Measurements from ENCODE around the gene HMOX1. TPM values are rescaled to one million over a fixed set of nuclear protein-coding genes. Genes with fewer than 3 reads are reported as not detected.

The HMOX1 gene
- total and polyA plus RNA-seq, 2 of the 13 experiments (the other 11 are each of a cell fraction or from before 2014, with no cell fraction given) = 53.6 to 67.4 TPM

DNA sequence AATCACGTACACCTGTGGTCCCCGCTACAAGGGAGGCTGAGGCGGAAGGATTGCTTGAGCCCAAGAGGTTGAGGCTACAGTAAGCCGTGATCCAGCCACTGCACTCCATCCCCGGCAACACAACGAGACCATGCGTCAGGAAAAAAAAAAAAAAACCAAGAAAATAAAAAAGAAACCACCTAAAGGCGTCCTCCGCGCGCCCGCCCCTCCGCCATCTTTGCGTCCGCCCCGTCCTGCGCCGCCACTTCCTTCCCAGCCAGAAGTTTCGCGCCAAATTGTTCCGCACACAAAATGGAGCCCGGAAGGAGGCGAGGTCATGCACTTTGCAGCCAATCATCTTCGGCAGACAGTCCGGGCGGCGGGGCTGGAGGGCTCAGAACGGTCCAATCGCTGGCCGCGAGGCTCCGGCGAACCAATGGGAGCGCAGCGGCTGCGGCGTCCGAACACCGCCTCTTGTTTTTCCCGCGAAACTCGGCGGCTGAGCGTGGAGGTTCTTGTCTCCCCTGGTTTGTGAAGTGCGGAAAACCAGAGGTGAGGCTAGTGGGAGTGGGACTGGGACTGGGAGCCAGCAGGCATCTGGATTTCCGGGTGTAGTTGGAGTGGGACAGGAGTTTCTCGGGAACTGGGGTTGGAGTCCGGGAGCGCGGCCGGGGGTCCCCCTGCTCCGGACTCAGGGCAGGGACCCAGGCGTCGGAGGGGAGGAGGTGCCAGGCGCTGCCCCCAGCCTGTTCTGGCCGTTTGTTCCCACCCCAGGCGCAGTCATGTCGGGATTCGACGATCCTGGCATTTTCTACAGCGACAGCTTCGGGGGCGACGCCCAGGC is 19.0 kb downstream of the HMOX1 start, which contains the start of gene MCM5 (continued):
- TF ChIP-seq NFIC (IDR thresholded peaks at IDR 0.05; ENCODE audit: low read length) (no peak), TGIF2 (CRISPR knock-in tag; IDR thresholded peaks at IDR 0.05) (peak; percentile 88), ONECUT2 (CRISPR knock-in tag; IDR thresholded peaks at IDR 0.05) (no peak), POLR2G (IDR thresholded peaks at IDR 0.05; ENCODE audit: low read depth, low read length) (peak; percentile 77), ZBTB1 (CRISPR knock-in tag; IDR thresholded peaks at IDR 0.05; ENCODE audit: borderline replicate concordance) (no peak), ZNF790 (CRISPR knock-in tag; IDR thresholded peaks at IDR 0.05; ENCODE audit: borderline replicate concordance) (peak; percentile 54; the same call in 1 of the 2 replicates), ZNF432 (CRISPR knock-in tag; IDR thresholded peaks at IDR 0.05; ENCODE audit: borderline replicate concordance) (no peak), TAF15 (IDR thresholded peaks at IDR 0.05; ENCODE audit: low read depth, low read length, poor library complexity, severe bottlenecking) (no peak), ZSCAN12 (CRISPR knock-in tag; IDR thresholded peaks at IDR 0.05) (no peak), ZNF569 (CRISPR knock-in tag; IDR thresholded peaks at IDR 0.05; ENCODE audit: borderline replicate concordance) (no peak), HMGXB4 (CRISPR knock-in tag; IDR thresholded peaks at IDR 0.05; ENCODE audit: borderline replicate concordance in 1 of 2, low read depth in 1 of 2) (no peak), FOXO4 (CRISPR knock-in tag; conservative IDR thresholded peaks at IDR 0.05) (peak; percentile 85; the same call in 1 of the 2 replicates), ZNF33A (CRISPR knock-in tag; IDR thresholded peaks at IDR 0.05; ENCODE audit: borderline replicate concordance) (no peak), GPN1 (CRISPR knock-in tag; IDR thresholded peaks at IDR 0.05; ENCODE audit: borderline replicate concordance) (no peak), CENPT (CRISPR knock-in tag; IDR thresholded peaks at IDR 0.05; ENCODE audit: low read depth) (no peak), CC2D1A (CRISPR knock-in tag; IDR thresholded peaks at IDR 0.05) (no peak), RELA (CRISPR knock-in tag; IDR thresholded peaks at IDR 0.05) (no peak), THAP11 (CRISPR knock-in tag; IDR thresholded peaks at IDR 0.05) (peak; percentile 81)
- TF ChIP-seq, protein P1, sequence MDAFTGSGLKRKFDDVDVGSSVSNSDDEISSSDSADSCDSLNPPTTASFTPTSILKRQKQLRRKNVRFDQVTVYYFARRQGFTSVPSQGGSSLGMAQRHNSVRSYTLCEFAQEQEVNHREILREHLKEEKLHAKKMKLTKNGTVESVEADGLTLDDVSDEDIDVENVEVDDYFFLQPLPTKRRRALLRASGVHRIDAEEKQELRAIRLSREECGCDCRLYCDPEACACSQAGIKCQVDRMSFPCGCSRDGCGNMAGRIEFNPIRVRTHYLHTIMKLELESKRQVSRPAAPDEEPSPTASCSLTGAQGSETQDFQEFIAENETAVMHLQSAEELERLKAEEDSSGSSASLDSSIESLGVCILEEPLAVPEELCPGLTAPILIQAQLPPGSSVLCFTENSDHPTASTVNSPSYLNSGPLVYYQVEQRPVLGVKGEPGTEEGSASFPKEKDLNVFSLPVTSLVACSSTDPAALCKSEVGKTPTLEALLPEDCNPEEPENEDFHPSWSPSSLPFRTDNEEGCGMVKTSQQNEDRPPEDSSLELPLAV (CRISPR knock-in tag; conservative IDR thresholded peaks at IDR 0.05; ENCODE audit: low read depth) = no peak
- TF ChIP-seq, protein P2, sequence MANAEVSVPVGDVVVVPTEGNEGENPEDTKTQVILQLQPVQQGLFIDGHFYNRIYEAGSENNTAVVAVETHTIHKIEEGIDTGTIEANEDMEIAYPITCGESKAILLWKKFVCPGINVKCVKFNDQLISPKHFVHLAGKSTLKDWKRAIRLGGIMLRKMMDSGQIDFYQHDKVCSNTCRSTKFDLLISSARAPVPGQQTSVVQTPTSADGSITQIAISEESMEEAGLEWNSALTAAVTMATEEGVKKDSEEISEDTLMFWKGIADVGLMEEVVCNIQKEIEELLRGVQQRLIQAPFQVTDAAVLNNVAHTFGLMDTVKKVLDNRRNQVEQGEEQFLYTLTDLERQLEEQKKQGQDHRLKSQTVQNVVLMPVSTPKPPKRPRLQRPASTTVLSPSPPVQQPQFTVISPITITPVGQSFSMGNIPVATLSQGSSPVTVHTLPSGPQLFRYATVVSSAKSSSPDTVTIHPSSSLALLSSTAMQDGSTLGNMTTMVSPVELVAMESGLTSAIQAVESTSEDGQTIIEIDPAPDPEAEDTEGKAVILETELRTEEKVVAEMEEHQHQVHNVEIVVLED (CRISPR knock-in tag; IDR thresholded peaks at IDR 0.05; ENCODE audit: borderline replicate concordance) = peak; percentile 74
- TF ChIP-seq, protein P3, sequence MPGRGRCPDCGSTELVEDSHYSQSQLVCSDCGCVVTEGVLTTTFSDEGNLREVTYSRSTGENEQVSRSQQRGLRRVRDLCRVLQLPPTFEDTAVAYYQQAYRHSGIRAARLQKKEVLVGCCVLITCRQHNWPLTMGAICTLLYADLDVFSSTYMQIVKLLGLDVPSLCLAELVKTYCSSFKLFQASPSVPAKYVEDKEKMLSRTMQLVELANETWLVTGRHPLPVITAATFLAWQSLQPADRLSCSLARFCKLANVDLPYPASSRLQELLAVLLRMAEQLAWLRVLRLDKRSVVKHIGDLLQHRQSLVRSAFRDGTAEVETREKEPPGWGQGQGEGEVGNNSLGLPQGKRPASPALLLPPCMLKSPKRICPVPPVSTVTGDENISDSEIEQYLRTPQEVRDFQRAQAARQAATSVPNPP (CRISPR knock-in tag; IDR thresholded peaks at IDR 0.05) = 0 out of 2 replicates have a peak, but pooled peaks have one; percentile 31
